Placental pericyte (primary cell): ENCODE results near the gene CKAP2L. TPM values are rescaled to one million over a fixed set of nuclear protein-coding genes. Genes with fewer than 3 reads are reported as not detected.

Experiments
- total RNA-seq: library from RNA; depleted of rRNA; stranded (reverse); fragments of >200 nt; gene quantifications from 2 replicates; pipeline ENCODE4 v1.2.3, GENCODE V29; 2012

CKAP2L gene
- total RNA-seq: 0.88 and 59.1 TPM in 2 replicates

GRCh38 chr2:112764071-112765044 is at the start of gene CKAP2L:
Gene CKAP2L (minus strand): TSS chr2:112764609. CDS start chr2:112764598, 11 bp downstream.

GRCh38 chr2:112784199-112785189 is 20.1 kb upstream of the CKAP2L start, which contains the start of gene IL1A:
Gene IL1A (minus strand): TSS chr2:112784493. CDS start chr2:112783770, 723 bp downstream.

GRCh38 chr2:112720785-112721184 is 43.6 kb downstream of the CKAP2L start, which contains the start of gene NT5DC4:
Gene NT5DC4 (plus strand): TSS chr2:112721020. CDS start chr2:112721080, 60 bp downstream.

Other genes with a start within 250 kb of the CKAP2L start
- 11.6 and 23.8 TPM in 2 replicates for gene POLR1B, start 222.1 kb downstream of the CKAP2L start, total RNA-seq
- gene CHCHD5, start 180.0 kb downstream of the CKAP2L start, total RNA-seq: 9.9 and 17.5 TPM in 2 replicates
- gene SLC20A1, start 118.7 kb downstream of the CKAP2L start, total RNA-seq: 114 and 560 TPM in 2 replicates
- not detected in 2 replicates for gene NT5DC4, start 43.6 kb downstream of the CKAP2L start, total RNA-seq
- gene IL1A, start 19.9 kb upstream of the CKAP2L start, total RNA-seq: 28.6 and 48.6 TPM in 2 replicates
- gene IL1B, start 72.2 kb upstream of the CKAP2L start, total RNA-seq: 183 and 305 TPM in 2 replicates
- gene IL37, start 146.6 kb upstream of the CKAP2L start, total RNA-seq: 0.29 TPM in 1 of 2 replicates, not detected in the other
- gene IL36G, start 213.4 kb upstream of the CKAP2L start, total RNA-seq: not detected in 2 replicates
- not detected in 2 replicates for gene IL36A, start 240.8 kb upstream of the CKAP2L start, total RNA-seq